Measurements from ENCODE around the gene KRTAP25-1.

The KRTAP25-1 gene, protein sequence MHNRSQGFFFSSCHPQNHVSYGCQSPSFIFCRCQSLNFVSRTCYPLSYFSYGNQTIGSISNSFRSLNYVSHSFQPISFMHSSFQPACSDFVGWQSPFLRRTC

DNA sequence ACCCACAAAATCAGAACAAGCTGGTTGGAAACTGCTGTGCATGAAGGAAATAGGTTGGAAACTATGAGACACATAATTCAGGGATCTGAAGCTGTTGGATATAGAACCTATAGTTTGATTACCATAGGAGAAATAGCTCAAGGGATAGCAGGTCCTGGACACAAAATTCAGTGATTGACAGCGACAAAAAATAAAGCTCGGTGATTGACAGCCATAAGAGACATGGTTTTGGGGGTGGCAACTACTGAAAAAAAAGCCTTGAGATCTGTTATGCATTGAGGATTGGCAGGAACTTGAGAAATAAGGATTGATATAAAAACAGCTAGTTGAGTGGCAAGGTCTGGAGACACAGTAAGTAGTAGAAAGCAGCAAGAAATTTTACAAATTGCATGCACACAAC, at the start of gene KRTAP25-1:
Gene KRTAP25-1, minus strand, starts transcription at position 300 of the 400 bp plus-strand sequence. Its CDS starts 24 bp downstream, at position 276.
- TF ChIP-seq, protein P1, sequence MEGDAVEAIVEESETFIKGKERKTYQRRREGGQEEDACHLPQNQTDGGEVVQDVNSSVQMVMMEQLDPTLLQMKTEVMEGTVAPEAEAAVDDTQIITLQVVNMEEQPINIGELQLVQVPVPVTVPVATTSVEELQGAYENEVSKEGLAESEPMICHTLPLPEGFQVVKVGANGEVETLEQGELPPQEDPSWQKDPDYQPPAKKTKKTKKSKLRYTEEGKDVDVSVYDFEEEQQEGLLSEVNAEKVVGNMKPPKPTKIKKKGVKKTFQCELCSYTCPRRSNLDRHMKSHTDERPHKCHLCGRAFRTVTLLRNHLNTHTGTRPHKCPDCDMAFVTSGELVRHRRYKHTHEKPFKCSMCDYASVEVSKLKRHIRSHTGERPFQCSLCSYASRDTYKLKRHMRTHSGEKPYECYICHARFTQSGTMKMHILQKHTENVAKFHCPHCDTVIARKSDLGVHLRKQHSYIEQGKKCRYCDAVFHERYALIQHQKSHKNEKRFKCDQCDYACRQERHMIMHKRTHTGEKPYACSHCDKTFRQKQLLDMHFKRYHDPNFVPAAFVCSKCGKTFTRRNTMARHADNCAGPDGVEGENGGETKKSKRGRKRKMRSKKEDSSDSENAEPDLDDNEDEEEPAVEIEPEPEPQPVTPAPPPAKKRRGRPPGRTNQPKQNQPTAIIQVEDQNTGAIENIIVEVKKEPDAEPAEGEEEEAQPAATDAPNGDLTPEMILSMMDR (IDR thresholded peaks at IDR 0.05; ENCODE audit: insufficient read depth, low read depth, low read length, missing control alignments), result no peak
- H3K4me3 ChIP-seq (ENCODE audit: low read depth, low read length), result no peak within 1 kb of the TSS
- no peak for DNase-seq (ENCODE audit: low read depth)

DNA sequence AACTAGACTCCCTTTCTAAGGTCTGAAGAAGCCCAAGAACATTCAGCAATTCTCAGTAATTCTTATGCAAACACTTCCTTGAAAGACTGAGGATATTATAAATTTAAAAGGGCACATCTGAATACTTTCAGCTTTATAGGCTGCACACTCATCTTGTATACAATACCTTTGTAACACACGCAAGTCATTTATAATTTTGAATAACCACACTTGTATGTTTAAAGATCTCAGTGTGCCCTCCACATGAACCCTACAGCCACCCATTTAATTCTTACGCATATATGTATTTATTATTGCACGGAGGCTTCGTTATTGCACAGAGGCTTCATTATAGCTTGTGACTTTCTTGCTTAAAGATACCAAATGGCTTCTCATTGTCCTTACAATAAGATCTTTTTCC, 49.4 kb upstream of the KRTAP25-1 start:
- TF ChIP-seq, protein P1 (IDR thresholded peaks at IDR 0.05; ENCODE audit: insufficient read depth, low read depth, low read length, missing control alignments), result no peak
- H3K4me3 ChIP-seq (ENCODE audit: low read depth, low read length), result no peak overlapping the region

DNA sequence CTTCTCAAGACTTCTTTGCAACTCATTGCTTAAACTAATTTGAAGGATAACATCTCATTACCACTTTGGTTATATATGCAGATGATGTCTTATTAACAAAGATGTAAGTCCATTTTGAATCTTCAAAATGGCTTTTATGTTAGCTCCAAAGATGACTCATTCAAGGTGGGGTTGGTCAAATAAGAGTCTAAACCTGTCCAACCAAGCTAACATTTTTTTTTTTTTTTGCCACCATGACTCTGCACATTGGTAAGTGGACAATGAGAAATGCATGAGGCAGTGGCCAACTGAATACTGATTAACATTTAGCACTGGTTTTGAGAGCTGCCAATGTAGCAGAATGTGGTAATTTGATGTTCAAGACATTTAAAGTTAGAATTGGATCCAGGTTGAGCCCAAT, 48.5 kb upstream of the KRTAP25-1 start:
- no peak for DNase-seq (ENCODE audit: low read depth)
- no peak overlapping the region for H3K4me3 ChIP-seq (ENCODE audit: low read depth, low read length)
- TF ChIP-seq, protein P1 (IDR thresholded peaks at IDR 0.05; ENCODE audit: insufficient read depth, low read depth, low read length, missing control alignments), result no peak

More for the DNA sequence above, 49.4 kb upstream of the KRTAP25-1 start:
- DNase-seq (ENCODE audit: low read depth), result no peak

DNA sequence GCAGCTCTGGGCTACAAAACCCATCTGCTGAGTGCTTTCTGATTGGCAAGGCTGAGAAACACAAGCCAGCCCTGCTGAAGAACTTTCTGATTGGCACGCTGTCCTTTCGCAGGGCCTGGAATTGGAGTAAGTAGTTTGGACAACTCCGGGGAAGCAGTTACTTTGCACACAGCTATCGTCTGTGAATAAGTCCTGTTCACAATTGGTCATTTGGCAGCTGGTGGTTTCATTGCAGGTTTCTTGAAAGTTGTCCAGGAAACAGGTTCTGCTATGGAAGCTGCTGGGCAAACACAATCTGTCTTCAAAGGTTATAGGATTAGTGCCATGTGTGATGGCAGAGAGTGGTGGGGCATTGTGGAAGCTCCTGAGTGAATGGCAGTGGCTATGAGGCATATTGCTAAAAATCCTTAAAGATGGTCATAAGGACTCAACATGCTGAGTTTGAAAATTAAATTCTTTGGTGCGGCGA, 48.0 kb upstream of the KRTAP25-1 start, which contains the start of gene KRTAP27-1:
Gene KRTAP27-1, minus strand, starts transcription at position 419 of the 469 bp plus-strand sequence. Its CDS starts 26 bp downstream, at position 393.
- no peak for DNase-seq (ENCODE audit: low read depth)
- TF ChIP-seq, protein P1 (IDR thresholded peaks at IDR 0.05; ENCODE audit: insufficient read depth, low read depth, low read length, missing control alignments), result no peak
- no peak within 1 kb of the TSS for H3K4me3 ChIP-seq (ENCODE audit: low read depth, low read length)

DNA sequence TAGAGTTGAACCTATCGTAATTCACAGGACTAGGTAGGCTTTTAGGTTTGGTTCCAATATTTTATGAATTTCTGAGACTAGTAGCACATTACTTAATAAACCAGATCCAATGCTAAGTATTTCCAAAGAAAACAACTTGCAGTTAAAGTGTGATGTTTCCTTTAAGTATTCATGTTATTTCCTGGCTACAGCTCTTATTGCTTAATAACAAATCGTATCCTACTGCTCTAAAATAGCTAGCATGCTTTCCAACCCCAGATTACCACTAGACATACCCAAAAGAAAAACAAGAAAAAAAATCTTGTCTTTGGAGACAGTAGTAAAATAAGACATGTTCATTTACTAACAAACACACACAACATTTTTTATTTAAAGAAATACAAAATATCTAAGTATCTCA, 47.3 kb upstream of the KRTAP25-1 start:
- TF ChIP-seq, protein P1 (IDR thresholded peaks at IDR 0.05; ENCODE audit: insufficient read depth, low read depth, low read length, missing control alignments), result no peak
- no peak overlapping the region for H3K4me3 ChIP-seq (ENCODE audit: low read depth, low read length)

DNA sequence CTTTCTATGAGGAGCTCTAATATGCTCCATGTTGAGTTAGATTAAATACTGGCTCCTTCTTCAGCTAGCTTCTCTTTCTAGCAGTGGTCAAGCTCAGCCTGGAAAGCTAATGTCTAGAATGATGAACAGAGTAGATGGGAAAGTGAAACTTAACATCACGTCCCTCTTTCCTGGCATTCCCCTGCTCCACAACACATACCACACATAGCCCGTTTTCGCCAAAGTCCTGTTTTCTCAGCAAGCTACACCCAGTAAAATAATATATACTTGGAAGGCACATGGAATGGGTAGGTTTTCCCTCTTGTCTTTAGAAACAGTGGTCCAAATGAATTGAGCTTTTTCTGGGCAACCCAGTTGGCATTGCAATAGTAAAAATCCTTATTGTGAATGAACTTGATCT, 44.4 kb upstream of the KRTAP25-1 start:
- no peak for DNase-seq (ENCODE audit: low read depth)
- no peak overlapping the region for H3K4me3 ChIP-seq (ENCODE audit: low read depth, low read length)
- TF ChIP-seq, protein P1 (IDR thresholded peaks at IDR 0.05; ENCODE audit: insufficient read depth, low read depth, low read length, missing control alignments), result no peak

More for the DNA sequence above, 47.3 kb upstream of the KRTAP25-1 start:
- DNase-seq (ENCODE audit: low read depth), result no peak

DNA sequence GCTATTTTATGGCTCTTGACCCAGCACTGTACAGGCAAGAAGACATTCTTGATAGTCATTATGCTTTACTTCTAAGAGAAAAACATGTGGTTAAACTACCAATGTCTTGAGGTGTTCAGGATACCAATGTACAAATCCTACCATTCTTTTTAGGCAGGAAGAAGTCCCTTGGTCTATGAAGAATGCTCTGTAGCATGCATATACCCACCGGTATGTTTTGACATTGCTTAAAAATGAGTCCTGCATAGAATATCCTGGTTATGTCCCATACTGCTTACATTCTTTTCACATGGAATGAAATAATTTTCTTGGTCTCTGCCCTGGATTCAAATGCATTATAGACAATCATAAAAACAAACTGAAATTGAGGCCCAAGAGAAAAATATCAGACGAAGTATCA, 43.4 kb upstream of the KRTAP25-1 start:
- DNase-seq (ENCODE audit: low read depth), result no peak
- H3K4me3 ChIP-seq (ENCODE audit: low read depth, low read length), result no peak overlapping the region
- TF ChIP-seq, protein P1 (IDR thresholded peaks at IDR 0.05; ENCODE audit: insufficient read depth, low read depth, low read length, missing control alignments), result no peak

Measured in GM12865 (cell line).